SK-N-MC (cell line): ENCODE measurements around the gene VSNL1.

Source experiments
- EZH2 ChIP-seq: fragments of 200-600 bp; sonication (generic); IDR thresholded peaks from one replicate; pipeline ENCODE4 v1.6.1; 2017; ENCODE audit warnings: antibody characterized with exemption
- POLR2AphosphoS5 ChIP-seq: IDR thresholded peaks from 2 replicates; pipeline ENCODE4 v1.6.1; 2012; ENCODE audit warnings: mild to moderate bottlenecking, low read depth, low read length, borderline replicate concordance

DNA sequence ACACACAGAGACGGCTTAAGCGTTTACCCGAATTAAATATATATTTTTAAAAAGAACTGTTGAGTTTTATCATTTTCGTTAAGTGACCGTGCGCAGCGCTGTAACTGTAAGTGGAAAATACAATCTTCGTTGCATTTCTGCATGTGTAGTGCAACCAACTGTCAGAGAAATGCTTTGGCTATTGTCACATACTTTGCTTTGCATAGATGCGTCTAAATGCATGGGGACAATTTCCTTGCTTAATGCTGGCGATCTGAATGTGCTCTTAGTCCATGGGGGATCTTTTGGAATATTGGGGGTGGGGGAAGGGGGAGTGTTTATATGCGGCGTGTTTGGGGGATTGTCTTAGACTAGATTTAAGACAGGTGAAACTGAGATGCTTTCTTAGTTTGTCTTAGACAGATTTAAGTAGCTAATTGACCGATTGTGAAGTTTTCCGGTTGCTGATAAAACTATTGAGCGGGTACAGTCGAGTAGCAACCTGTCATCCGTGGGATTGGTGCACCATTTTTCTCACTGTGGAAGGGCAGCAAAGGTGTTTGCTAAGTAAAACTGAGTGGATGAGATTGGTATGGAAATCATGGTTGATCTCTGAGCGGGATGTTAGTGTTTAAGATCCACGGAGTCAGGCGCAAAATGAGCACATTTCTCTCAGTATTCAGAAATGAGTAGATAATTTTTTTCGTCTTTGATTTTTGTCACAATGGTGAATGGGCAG lies 476 bp downstream of the VSNL1 start:
- TF ChIP-seq EZH2, result no peak
- TF ChIP-seq POLR2AphosphoS5, result no peak
